Right ventricle myocardium inferior (tissue), 1 donor: ENCODE data around the gene GTF3C6. TPM values are rescaled to one million over a fixed set of nuclear protein-coding genes. Genes with fewer than 3 reads are reported as not detected.
"Not testable (repeated sequence)": the region's sequence is repeated elsewhere in the genome, so short reads cannot be mapped to it uniquely, and the experiment has no call there.

Experiments used
- ATAC-seq: fragments of 200-7000 bp; cut with Tn5 transposase; one replicate; pipeline ENCODE4 v1.9.1; 2020; ENCODE audit warnings: mild to moderate bottlenecking, moderate library complexity
- DNase-seq: peaks from one replicate; pipeline ENCODE4 v3.0.0; 2021; ENCODE audit errors: missing footprints
- intact Hi-C: fragments of 100-400 bp; cut with DNase I; formaldehyde crosslinking; loops from one replicate; pipeline ENCODE4 v1.11.0; 2022
- long read RNA-seq: library from polyadenylated mRNA; unstranded; transcript quantifications from one replicate; pipeline ENCODE4 v2.0.0, GENCODE V29; 2021
- total RNA-seq: library from RNA; stranded (reverse); fragmentation: NEBNext Ultra II Directional; extraction: Animal tissue kit (Norgen Biotek cat#: 25700); gene quantifications from one replicate; pipeline ENCODE4 v1.2.1, GENCODE V29; 2021
- donor health status: DM: no; HTN: yes; CAD: no; lungs with severe emphysema.

GTF3C6 gene
- total RNA-seq = 129 TPM
- long read RNA-seq, transcript GTF3C6-201 (6 exons, 952 nt) = major isoform, 63 of 65 reads
- long read RNA-seq, partial matches to known transcripts = 1 of 65 reads
- long read RNA-seq, other reads (novel, unspliced or antisense) = 1 of 65 reads

GRCh38 chr6:110958329-110959192 is at the start of gene GTF3C6:
Gene GTF3C6 (plus strand): TSS chr6:110958706. CDS start chr6:110958770, 64 bp downstream.
- intact Hi-C loops = loop anchor here (1.0 to 10.0 kb wide), 3 partner anchors 84 to 784 kb away; partner anchors contain the start of genes AMD1, CDK19 and WASF1
- peak; percentile 99 for ATAC-seq
- DNase-seq = peak; percentile 99

- no peak for DNase-seq
- intact Hi-C loops = no loop called here
Measured at GRCh38 chr6:110930781-110931180, 27.7 kb upstream of the GTF3C6 start.

GRCh38 chr6:110933912-110934311 is 24.6 kb upstream of the GTF3C6 start:
- DNase-seq (no peak), ATAC-seq (no peak)
- intact Hi-C loops = no loop called here

More at GRCh38 chr6:110930781-110931180, 27.7 kb upstream of the GTF3C6 start:
- no peak for ATAC-seq

- no peak for ATAC-seq
- intact Hi-C loops = no loop called here
- DNase-seq = no peak
Measured at GRCh38 chr6:110934381-110934898, 24.1 kb upstream of the GTF3C6 start.

- DNase-seq (no peak), ATAC-seq (no peak)
- intact Hi-C loops = no loop called here
Measured at GRCh38 chr6:110935171-110935570, 23.3 kb upstream of the GTF3C6 start.

GRCh38 chr6:110938171-110938570 is 20.3 kb upstream of the GTF3C6 start:
- intact Hi-C loops = no loop called here
- no peak for DNase-seq
- ATAC-seq = no peak

GRCh38 chr6:110939429-110940200 is 18.9 kb upstream of the GTF3C6 start:
- no peak for ATAC-seq
- intact Hi-C loops = no loop called here
- no peak for DNase-seq

- intact Hi-C loops = no loop called here
- ATAC-seq = no peak
Measured at GRCh38 chr6:110944681-110945151, 13.8 kb upstream of the GTF3C6 start.

GRCh38 chr6:110946498-110946897 is 12.0 kb upstream of the GTF3C6 start:
- DNase-seq (no peak), ATAC-seq (no peak)
- intact Hi-C loops = no loop called here

More at GRCh38 chr6:110944681-110945151, 13.8 kb upstream of the GTF3C6 start:
- no peak for DNase-seq

- intact Hi-C loops = loop anchor here (1.0 to 10.0 kb wide), 3 partner anchors 267 to 775 kb away; partner anchors contain the start of gene WASF1
- DNase-seq = no peak
- no peak for ATAC-seq
Measured at GRCh38 chr6:110949679-110950285, 8.7 kb upstream of the GTF3C6 start.

- no peak for DNase-seq
- ATAC-seq = no peak
- intact Hi-C loops = loop anchor here (10.0 kb wide), 1 partner anchor 776 kb away; the partner anchor contains the start of gene WASF1
Measured at GRCh38 chr6:110950440-110950839, 8.1 kb upstream of the GTF3C6 start.

- DNase-seq (no peak), ATAC-seq (no peak)
- intact Hi-C loops = loop anchor here (10.0 kb wide), 1 partner anchor 776 kb away; the partner anchor contains the start of gene WASF1
Measured at GRCh38 chr6:110951008-110951407, 7.5 kb upstream of the GTF3C6 start.

GRCh38 chr6:110951986-110952794 is 6.3 kb upstream of the GTF3C6 start:
- DNase-seq = no peak
- ATAC-seq = no peak

GRCh38 chr6:110953633-110954303 is 4.7 kb upstream of the GTF3C6 start:
- DNase-seq (no peak), ATAC-seq (no peak)
- intact Hi-C loops = loop anchor here (10.0 kb wide), 1 partner anchor 779 kb away; the partner anchor contains the start of gene WASF1

More at GRCh38 chr6:110951986-110952794, 6.3 kb upstream of the GTF3C6 start:
- intact Hi-C loops = loop anchor here (10.0 kb wide), 1 partner anchor 777 kb away; the partner anchor contains the start of gene WASF1

GRCh38 chr6:110960014-110960390 is 1.5 kb downstream of the GTF3C6 start:
- ATAC-seq (no peak), DNase-seq (no peak)
- intact Hi-C loops = no loop called here

GRCh38 chr6:110962636-110963035 is 4.1 kb downstream of the GTF3C6 start:
- ATAC-seq, intact Hi-C loops, DNase-seq: not testable (repeated sequence)
